Retinal pigment epithelial cell (primary cell): Measurements from ENCODE around the gene TBL1Y.

Experiments
- DNase-seq: peaks from one replicate; pipeline ENCODE4 v3.0.0-alpha.2; 2010; ENCODE audit warnings: low read depth
- H3K4me3 ChIP-seq: 2 replicates; pipeline ENCODE4 v1.5.1; 2011; ENCODE audit warnings: mild to moderate bottlenecking, low read length, control low read depth, moderate library complexity
- CTCF ChIP-seq: conservative IDR thresholded peaks from 2 replicates; pipeline ENCODE4 v1.5.1; 2011; ENCODE audit warnings: low read depth, low read length, control low read depth, inconsistent platforms

Gene TBL1Y

DNA sequence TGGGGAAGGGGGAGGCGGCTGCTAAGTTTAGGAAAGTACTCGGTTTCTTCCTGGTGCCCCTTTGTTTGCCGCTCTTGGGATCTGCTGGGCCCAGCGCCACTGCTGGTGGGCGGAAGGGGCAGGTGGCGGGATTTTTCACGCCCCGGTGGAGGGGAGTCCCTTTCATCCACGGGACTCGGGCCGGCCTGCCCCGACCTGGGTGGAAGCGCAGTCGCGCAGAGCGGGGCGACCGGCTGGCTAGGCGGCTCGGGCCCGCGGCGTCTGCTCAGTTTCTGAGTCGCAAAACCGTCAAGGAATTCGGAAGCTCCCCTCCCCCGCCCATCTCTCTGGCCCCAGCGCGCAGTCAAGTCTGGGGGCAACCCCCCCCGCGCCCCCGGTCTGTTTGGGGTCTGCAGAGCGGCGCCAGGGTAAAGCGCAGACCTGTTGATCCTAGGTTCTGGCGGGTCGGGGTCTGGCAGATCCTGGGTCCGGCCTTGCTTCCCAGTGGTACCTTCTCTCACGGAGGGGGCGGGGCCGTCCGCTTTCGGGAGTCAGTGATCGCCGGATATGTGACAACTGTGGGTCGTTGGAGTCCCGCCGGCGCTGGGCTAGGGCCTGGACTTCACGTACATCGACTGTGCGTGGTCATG, 870 bp downstream of the TBL1Y start, which contains the start of gene AMELY:
Gene AMELY, minus strand, starts transcription at position 500 of the 629 bp plus-strand sequence. CDS start 39,144 bp downstream, outside the sequence.
- no peak for DNase-seq
- no peak within 1 kb of the TSS for H3K4me3 ChIP-seq

DNA sequence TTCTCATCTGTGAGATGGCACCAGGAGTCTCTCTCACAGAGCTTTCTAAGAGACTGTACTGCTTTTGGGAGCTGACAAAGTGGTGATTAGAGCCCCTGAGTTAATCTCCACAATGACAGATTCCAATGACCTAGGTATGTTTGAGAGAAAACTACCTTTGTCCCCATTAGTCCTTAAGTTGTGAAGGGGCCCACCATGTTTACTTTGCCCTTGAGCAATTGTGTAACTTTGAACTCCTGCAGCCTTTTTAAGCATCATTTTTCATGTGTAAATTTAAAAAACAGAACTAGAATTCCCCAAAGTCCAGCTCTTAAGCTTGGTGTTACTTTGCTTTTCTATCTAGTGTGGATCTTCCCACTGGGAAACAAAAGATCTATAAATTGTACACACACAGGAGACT, 2.9 kb downstream of the TBL1Y start:
- TF ChIP-seq CTCF, result no peak

More for the DNA sequence above, 870 bp downstream of the TBL1Y start, which contains the start of gene AMELY:
- TF ChIP-seq CTCF, result no peak

GRCh38 chrY:6921061-6921460, 10.6 kb downstream of the TBL1Y start:
- TF ChIP-seq CTCF, result no peak
- no peak overlapping the region for H3K4me3 ChIP-seq
- no peak for DNase-seq

More for the DNA sequence above, 2.9 kb downstream of the TBL1Y start:
- H3K4me3 ChIP-seq, result no peak overlapping the region
- DNase-seq, result no peak

DNA sequence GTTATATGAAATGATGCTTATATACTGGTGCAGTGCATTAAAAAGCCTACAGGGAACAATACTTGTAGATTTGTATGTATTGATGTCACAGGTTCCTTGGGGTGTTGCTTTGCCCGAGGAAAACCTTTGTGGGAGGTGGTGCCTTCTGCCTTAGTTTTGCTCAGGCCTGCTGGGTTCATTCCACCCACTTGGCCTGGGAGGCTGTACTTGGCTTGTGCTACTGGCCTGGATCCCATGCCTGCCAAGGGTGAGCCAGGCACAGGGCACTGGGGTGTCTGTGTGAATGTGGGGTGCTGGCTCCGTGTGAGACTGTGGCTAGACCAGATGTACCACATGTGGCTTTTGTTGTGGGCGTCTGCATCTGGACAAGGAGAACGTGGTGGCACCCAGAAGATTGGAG, 17.8 kb downstream of the TBL1Y start:
- DNase-seq, result no peak
- H3K4me3 ChIP-seq, result no peak overlapping the region
- no peak for TF ChIP-seq CTCF

DNA sequence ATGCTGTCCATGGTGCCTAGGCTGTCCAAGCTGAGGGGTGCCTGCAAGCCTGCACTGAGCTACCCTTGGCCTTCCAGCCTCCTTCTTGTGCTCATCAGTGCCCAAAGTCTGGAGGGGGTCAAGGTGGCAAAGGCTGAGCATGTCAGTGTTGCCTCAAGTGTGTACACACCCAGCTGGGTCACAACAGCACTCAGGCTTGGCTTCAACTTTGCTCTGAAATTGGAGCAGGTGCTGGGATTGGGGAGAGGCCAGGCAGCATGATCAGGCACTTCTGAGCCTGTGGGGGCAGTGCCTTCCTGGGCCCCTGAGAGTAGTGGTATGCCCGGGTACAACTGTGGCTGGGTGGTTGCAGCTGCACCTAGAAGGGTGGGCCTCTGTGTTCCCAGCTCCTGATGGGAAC, 18.7 kb downstream of the TBL1Y start:
- no peak overlapping the region for H3K4me3 ChIP-seq
- no peak for DNase-seq
- TF ChIP-seq CTCF, result no peak

DNA sequence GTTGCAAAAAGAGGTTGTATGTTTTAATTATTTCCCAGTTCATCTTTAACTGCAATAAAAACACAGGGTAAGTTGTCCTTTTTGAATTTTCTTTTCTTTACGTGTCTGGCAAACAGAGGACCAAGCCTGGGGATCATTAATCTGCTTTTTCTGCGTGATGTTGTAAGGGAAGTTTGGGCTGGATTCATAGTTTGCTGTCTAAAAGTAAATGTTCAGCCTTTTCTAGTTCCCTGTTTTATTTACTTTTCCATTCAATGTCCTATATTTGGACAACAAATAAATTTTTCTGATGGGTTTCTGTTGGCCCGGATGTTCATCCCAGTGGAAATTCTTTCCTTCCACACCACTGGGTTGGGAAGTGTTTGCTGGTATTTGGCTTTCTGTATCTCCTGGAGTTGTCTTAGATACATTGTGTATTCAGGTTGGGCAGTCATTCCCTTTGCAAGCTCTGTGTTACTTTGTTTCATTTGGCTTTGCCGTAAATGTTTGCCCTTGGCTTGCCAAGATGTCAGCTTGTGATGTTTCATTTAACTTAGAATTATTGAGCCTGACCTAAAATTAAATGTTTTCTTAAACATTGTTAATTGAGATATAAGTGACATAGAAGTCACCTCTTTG, 21.4 kb downstream of the TBL1Y start:
- no peak for TF ChIP-seq CTCF
- DNase-seq, result no peak
- no peak overlapping the region for H3K4me3 ChIP-seq

- H3K4me3 ChIP-seq, result no peak overlapping the region
- no peak for DNase-seq
- no peak for TF ChIP-seq CTCF
Observed at GRCh38 chrY:6935497-6935896, 25.0 kb downstream of the TBL1Y start.
